Common myeloid progenitor, CD34-positive (primary cell): ENCODE data around the gene SPATA46.
"Not testable (repeated sequence)": the region's sequence is repeated elsewhere in the genome, so short reads cannot be mapped to it uniquely, and the experiment has no call there.

Experiments
- CTCF ChIA-PET: fragments of 350-600 bp; sonication (Branson Sonifier 250); formaldehyde crosslinking; loops from one replicate; lab custom pipeline; 2021; ENCODE audit warnings: antibody characterized with exemption; lab: Charles Lee
- POLR2A ChIA-PET: fragments of 350-600 bp; sonication (Branson Sonifier 250); formaldehyde crosslinking; loops from one replicate; lab custom pipeline; 2021; ENCODE audit warnings: antibody characterized with exemption; lab: Charles Lee
- DNase-seq, 3 donors: peaks; one replicate each; pipeline versions ENCODE4 v3.0.0 to v3.0.0-alpha.2; 2013
- H3K27ac ChIP-seq, 2 experiments: 1 replicate in 1 of 2; 2 replicates in 1 of 2; pipeline ENCODE4 v1.7.0; 2013; ENCODE audit warnings: inconsistent platforms in 2 of 2, low read length in 2 of 2, mild to moderate bottlenecking in 2 of 2, low read depth in 1 of 2, moderate library complexity in 1 of 2; ENCODE audit not compliant: severe bottlenecking in 2 of 2, insufficient read depth in 1 of 2, poor library complexity in 1 of 2
- H3K27me3 ChIP-seq, 5 experiments: replicated peaks in 2 of 5; 1 replicate in 3 of 5; 2 replicates in 2 of 5; pipeline versions ENCODE4 v1.6.1 to v1.7.0; 2013; ENCODE audit warnings: low read length in 4 of 5, mild to moderate bottlenecking in 2 of 5, moderate library complexity in 2 of 5, inconsistent platforms in 1 of 5; ENCODE audit not compliant: insufficient read depth in 5 of 5, control insufficient read depth in 4 of 5
- H3K36me3 ChIP-seq, 4 experiments: 1 replicate in 2 of 4; 2 replicates in 2 of 4; pipeline versions ENCODE4 v1.6.1 to v1.7.0; 2013; ENCODE audit warnings: low read length in 3 of 4, control low read depth in 1 of 4, mild to moderate bottlenecking in 1 of 4; ENCODE audit not compliant: control insufficient read depth in 4 of 4, insufficient read depth in 4 of 4
- H3K4me1 ChIP-seq, 4 experiments: 1 replicate in 3 of 4; 2 replicates in 1 of 4; pipeline versions ENCODE4 v1.6.1 to v1.7.1; 2013; ENCODE audit warnings: low read length in 3 of 4, mild to moderate bottlenecking in 3 of 4, control low read depth in 1 of 4, inconsistent platforms in 1 of 4, moderate library complexity in 1 of 4; ENCODE audit not compliant: control insufficient read depth in 4 of 4, insufficient read depth in 4 of 4; ENCODE audit errors: control extremely low read depth in 1 of 4
- H3K4me3 ChIP-seq, 7 experiments: 1 replicate in 4 of 7; 2 replicates in 3 of 7; pipeline versions ENCODE4 v1.5.1 to v1.7.0; 2013; ENCODE audit warnings: mild to moderate bottlenecking in 7 of 7, low read length in 6 of 7, moderate library complexity in 6 of 7, inconsistent platforms in 2 of 7, low read depth in 2 of 7, control low read depth in 1 of 7; ENCODE audit not compliant: insufficient read depth in 4 of 7, control insufficient read depth in 1 of 7; ENCODE audit errors: extremely low read depth in 1 of 7
- H3K9me3 ChIP-seq, 5 experiments: 1 replicate in 4 of 5; 2 replicates in 1 of 5; pipeline versions ENCODE4 v1.6.1 to v1.7.1; 2013; ENCODE audit warnings: low read length in 4 of 5, mild to moderate bottlenecking in 2 of 5, inconsistent platforms in 1 of 5, low read depth in 1 of 5, moderate library complexity in 1 of 5; ENCODE audit not compliant: control insufficient read depth in 4 of 5, insufficient read depth in 2 of 5; ENCODE audit errors: control extremely low read depth in 1 of 5
- WGBS: methylation state at CpG from one replicate; pipeline ENCODE4 v1.1.5; 2013; ENCODE audit not compliant: insufficient coverage; 5-methylcytosine and 5-hydroxymethylcytosine counted together

SPATA46 gene

GRCh38 chr1:162359523-162360236 is 17.0 kb downstream of the SPATA46 start:
- no peak overlapping the region for H3K27ac ChIP-seq
- DNase-seq: no peak
- 88% methylated on average over 7 of the region's 10 CpGs for WGBS
- POLR2A ChIA-PET: no interaction called here
- no peaks in the 10 kb centered on the region for H3K9me3 ChIP-seq
- no peak overlapping the region for H3K4me3 ChIP-seq
- no peaks in the 10 kb centered on the region for H3K36me3 ChIP-seq
- CTCF ChIA-PET: interaction anchor here (0.7 to 1.2 kb wide), 5 partner anchors 9 to 107 kb away, joined by 3 to 5 read pairs (median 3); partner anchors contain the start of gene SPATA46
- H3K27me3 ChIP-seq: no peaks in the 10 kb centered on the region
- H3K4me1 ChIP-seq: no peaks in the 10 kb centered on the region

GRCh38 chr1:162358928-162359327 is 17.7 kb downstream of the SPATA46 start:
- H3K4me3 ChIP-seq: no peak overlapping the region
- H3K9me3 ChIP-seq: no peaks in the 10 kb centered on the region
- no peak overlapping the region for H3K27ac ChIP-seq
- H3K27me3 ChIP-seq: no peaks in the 10 kb centered on the region
- no CpG with 5 or more reads among the region's 1 CpG for WGBS
- CTCF ChIA-PET: interaction anchor here (1.0 kb wide), 2 partner anchors 13 to 32 kb away, joined by 3 read pairs; no protein-coding TSS in a partner anchor
- no peaks in the 10 kb centered on the region for H3K36me3 ChIP-seq
- peaks cover 0 to 6% (median under 1%) of the 10 kb centered on the region in 4 experiments for H3K4me1 ChIP-seq
- POLR2A ChIA-PET: no interaction called here
- DNase-seq: no peak

GRCh38 chr1:162357681-162358266 is 18.9 kb downstream of the SPATA46 start:
- peak; percentile 53 to 71 (median 66) for DNase-seq
- ChIA-PET POLR2A (interaction anchor here (1.1 kb wide), 1 partner anchor 31 kb away, joined by 4 read pairs; no protein-coding TSS in a partner anchor), CTCF (interaction anchor here (0.7 to 3.1 kb wide), 10 partner anchors 11 to 134 kb away, joined by 3 to 15 read pairs (median 3); no protein-coding TSS in a partner anchor)
- Histone ChIP-seq H3K9me3 (no peaks in the 10 kb centered on the region), H3K27me3 (no peaks in the 10 kb centered on the region), H3K27ac (no peak overlapping the region), H3K36me3 (no peaks in the 10 kb centered on the region), H3K4me3 (no peak overlapping the region), H3K4me1 (peaks cover 0 to 17% (median 2%) of the 10 kb centered on the region in 4 experiments)
- 67% methylated on average over 3 of the region's 5 CpGs for WGBS

GRCh38 chr1:162353702-162354101 is 23.0 kb downstream of the SPATA46 start:
- no peaks in the 10 kb centered on the region for H3K27me3 ChIP-seq
- ChIA-PET POLR2A (no interaction called here), CTCF (no interaction called here)
- H3K27ac ChIP-seq: no peak overlapping the region
- no peak for DNase-seq
- no peaks in the 10 kb centered on the region for H3K9me3 ChIP-seq
- H3K36me3 ChIP-seq: no peaks in the 10 kb centered on the region
- no peak overlapping the region for H3K4me3 ChIP-seq
- peaks cover 0 to 38% (median 4%) of the 10 kb centered on the region in 4 experiments for H3K4me1 ChIP-seq
- 92% methylated on average over 5 of the region's 5 CpGs for WGBS

GRCh38 chr1:162353078-162353477 is 23.6 kb downstream of the SPATA46 start:
- 33% methylated on average over 3 of the region's 9 CpGs for WGBS
- H3K36me3 ChIP-seq: no peaks in the 10 kb centered on the region
- no peaks in the 10 kb centered on the region for H3K9me3 ChIP-seq
- no peak overlapping the region for H3K4me3 ChIP-seq
- peak in 2 of 3 donors; percentile 7 to 20 for DNase-seq
- H3K4me1 ChIP-seq: peaks cover 0 to 38% (median 4%) of the 10 kb centered on the region in 4 experiments
- H3K27me3 ChIP-seq: no peaks in the 10 kb centered on the region
- ChIA-PET POLR2A (no interaction called here), CTCF (no interaction called here)
- H3K27ac ChIP-seq: no peak overlapping the region

- H3K4me1 ChIP-seq: peaks cover 0 to 38% (median 4%) of the 10 kb centered on the region in 4 experiments
- H3K27ac ChIP-seq, H3K9me3 ChIP-seq, H3K27me3 ChIP-seq, H3K36me3 ChIP-seq, CTCF ChIA-PET, H3K4me3 ChIP-seq: not testable (repeated sequence)
- peak in 2 of 3 donors; percentile 12 to 14 for DNase-seq
- POLR2A ChIA-PET: interaction anchor here (0.7 kb wide), 1 partner anchor 406 kb away, joined by 3 read pairs; no protein-coding TSS in a partner anchor
- 60% methylated on average over 3 of the region's 4 CpGs for WGBS
Observed at GRCh38 chr1:162351874-162352273, 24.8 kb downstream of the SPATA46 start.
